GM12891 (cell line): ENCODE results near the gene ZSWIM9.

ENCODE experiments used
- DNase-seq: peaks from one replicate; pipeline ENCODE4 v3.0.0; 2011; ENCODE audit warnings: low spot score; ENCODE audit not compliant: insufficient read length
- FAIRE-seq: peaks from 2 replicates; lab custom pipeline; 2011; peaks lifted over from hg19 to GRCh38; lab: Jason Lieb, UNC
- PAX5 ChIP-seq: IDR thresholded peaks from 2 replicates; pipeline ENCODE4 v1.6.1; 2011; ENCODE audit warnings: low read length, moderate library complexity, mild to moderate bottlenecking; ENCODE audit not compliant: insufficient read depth, severe bottlenecking
- POLR2A ChIP-seq: IDR thresholded peaks from 2 replicates; pipeline ENCODE4 v1.6.1; 2011; ENCODE audit warnings: low read depth, low read length, control low read depth
- POLR2AphosphoS5 ChIP-seq: IDR thresholded peaks from 2 replicates; pipeline ENCODE4 v1.6.1; 2011; ENCODE audit warnings: low read depth, low read length, control low read depth
- POU2F2 ChIP-seq: IDR thresholded peaks from 2 replicates; pipeline ENCODE4 v1.6.1; 2011; ENCODE audit warnings: low read depth, mild to moderate bottlenecking, control low read depth, low read length, moderate library complexity
- SPI1 ChIP-seq: IDR thresholded peaks from 2 replicates; pipeline ENCODE4 v1.6.1; 2011; ENCODE audit warnings: low read depth, low read length, control low read depth
- TAF1 ChIP-seq: IDR thresholded peaks from 2 replicates; pipeline ENCODE4 v1.6.1; 2011; ENCODE audit warnings: low read depth, low read length, control low read depth

The ZSWIM9 gene

GRCh38 chr19:48171710-48172109 is 1.2 kb downstream of the ZSWIM9 start:
- FAIRE-seq (no peak), DNase-seq (no peak)
- TF ChIP-seq POLR2A (no peak), POU2F2 (no peak)

DNA sequence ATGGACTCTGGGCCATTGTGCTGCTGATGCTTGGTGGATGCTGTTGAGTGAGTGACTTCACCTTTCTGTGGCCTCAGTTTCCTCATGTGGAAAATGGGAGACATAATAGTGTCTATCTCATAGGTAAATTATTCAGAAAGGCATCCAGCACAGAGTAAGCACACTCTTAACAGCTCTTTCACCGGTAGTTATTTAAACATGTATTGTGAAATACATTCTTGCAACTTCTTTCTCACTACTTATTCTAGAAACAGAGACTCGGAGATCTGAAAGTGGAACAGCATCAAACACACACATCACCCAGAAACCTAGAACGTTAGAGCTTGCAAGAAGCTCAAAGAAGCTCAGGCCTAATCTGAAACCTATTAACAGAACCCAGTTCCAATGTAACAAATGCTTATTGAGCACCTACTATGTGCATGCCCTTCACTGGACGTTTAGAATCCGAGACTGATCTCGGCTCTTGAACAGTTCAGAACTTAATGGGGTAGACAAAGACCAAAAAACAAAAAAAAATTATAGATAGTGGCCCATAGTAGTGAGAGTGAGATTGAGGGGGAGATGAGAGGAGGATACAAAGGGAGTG is 4.1 kb downstream of the ZSWIM9 start:
- FAIRE-seq (no peak), DNase-seq (no peak)

DNA sequence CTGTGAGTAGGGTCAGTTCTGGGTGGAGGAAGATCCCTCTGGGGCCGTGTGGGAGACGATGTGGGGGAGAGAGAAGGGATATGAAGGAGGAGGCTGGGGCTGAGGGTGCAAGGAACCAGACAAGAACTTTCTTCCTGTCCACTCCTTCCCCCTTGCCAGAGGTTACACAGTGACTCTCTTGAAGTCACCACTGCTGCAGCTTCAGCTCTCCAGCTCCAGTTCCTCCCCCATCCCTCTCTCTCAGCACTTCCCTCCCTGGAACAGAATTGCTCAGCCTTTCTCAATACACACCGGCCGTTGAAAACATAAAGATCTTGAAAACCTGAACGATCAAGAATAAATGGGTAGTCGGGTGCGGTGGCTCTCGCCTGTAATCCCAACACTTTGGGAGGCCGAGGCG is 5.1 kb downstream of the ZSWIM9 start:
- TF ChIP-seq POLR2AphosphoS5 (no peak), SPI1 (no peak), POU2F2 (no peak), TAF1 (no peak), PAX5 (no peak), POLR2A (no peak)
- DNase-seq (no peak), FAIRE-seq (no peak)

More for the DNA sequence above, 4.1 kb downstream of the ZSWIM9 start:
- TF ChIP-seq POU2F2: no peak
- no peak for TF ChIP-seq PAX5
- no peak for TF ChIP-seq POLR2A
- no peak for TF ChIP-seq POLR2AphosphoS5
- no peak for TF ChIP-seq TAF1
- no peak for TF ChIP-seq SPI1

GRCh38 chr19:48176226-48176625 is 5.7 kb downstream of the ZSWIM9 start:
- FAIRE-seq (no peak), DNase-seq (no peak)
- TF ChIP-seq POU2F2: no peak
- no peak for TF ChIP-seq SPI1
- no peak for TF ChIP-seq TAF1
- no peak for TF ChIP-seq POLR2AphosphoS5
- no peak for TF ChIP-seq PAX5
- TF ChIP-seq POLR2A: no peak

DNA sequence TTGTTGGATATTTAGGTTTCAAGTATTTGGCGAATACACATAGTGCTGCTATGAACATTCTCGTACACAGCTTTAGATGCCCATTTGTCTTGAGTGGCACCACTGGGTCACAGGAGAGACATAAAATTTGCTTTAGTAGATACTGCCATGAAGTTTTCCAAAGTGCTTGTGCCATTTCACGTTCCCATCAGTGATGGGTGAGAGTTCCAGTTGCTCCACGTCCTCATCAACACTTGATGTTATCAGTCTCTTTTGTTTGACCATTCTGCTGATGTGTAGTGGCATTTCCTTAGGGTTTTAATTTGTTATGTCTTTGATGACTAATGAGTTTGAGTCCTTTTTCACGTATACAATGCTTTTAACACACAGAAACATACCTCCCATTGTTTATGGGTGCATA is 11.0 kb downstream of the ZSWIM9 start:
- FAIRE-seq (no peak), DNase-seq (no peak)
- TF ChIP-seq POLR2AphosphoS5 (no peak), PAX5 (no peak), POU2F2 (no peak), SPI1 (no peak), TAF1 (no peak), POLR2A (no peak)

DNA sequence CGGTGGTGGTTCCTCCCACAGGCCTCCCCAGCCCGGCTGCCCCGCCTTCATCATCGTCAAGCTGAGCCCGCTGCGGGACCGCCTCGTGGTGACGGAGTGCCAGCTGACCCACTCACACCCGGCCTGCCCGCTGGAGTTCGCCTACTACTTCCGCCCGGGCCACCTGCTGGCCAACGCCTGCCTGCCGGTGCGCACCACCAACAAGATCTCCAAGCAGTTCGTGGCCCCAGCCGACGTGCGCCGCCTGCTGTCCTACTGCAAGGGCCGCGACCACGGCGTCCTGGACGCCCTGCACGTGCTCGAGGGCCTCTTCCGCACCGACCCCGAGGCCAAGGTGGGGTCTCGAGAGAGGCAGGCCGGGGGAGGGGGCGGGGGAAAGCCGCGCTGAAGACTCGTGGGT is 12.0 kb downstream of the ZSWIM9 start:
- FAIRE-seq (no peak), DNase-seq (no peak)
- TF ChIP-seq POLR2AphosphoS5 (no peak), SPI1 (no peak), POU2F2 (no peak), TAF1 (no peak), PAX5 (no peak), POLR2A (no peak)

DNA sequence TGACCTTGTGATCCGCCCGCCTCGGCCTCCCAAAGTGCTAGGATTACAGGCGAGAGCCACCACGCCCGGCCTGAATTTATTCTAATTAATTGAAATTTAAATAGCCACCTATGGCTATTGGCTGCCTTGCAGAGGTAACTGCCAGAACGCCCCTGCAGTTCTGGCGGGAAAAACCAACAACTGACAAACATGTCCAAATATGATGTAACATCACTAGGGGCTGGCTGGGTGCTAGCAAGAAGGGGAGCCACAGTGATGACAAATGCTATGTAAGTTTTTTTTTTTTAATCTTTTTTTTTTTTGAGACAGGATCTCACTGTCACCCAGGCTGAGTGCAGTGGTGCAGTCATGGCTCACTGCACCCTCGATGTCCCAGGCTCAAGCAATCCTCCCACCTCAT is 12.9 kb downstream of the ZSWIM9 start:
- DNase-seq (no peak), FAIRE-seq (no peak)
- TF ChIP-seq PAX5 (no peak), POLR2A (no peak), SPI1 (no peak), TAF1 (no peak), POLR2AphosphoS5 (no peak), POU2F2 (no peak)

GRCh38 chr19:48186015-48186414 is 15.5 kb downstream of the ZSWIM9 start:
- TF ChIP-seq POLR2A: no peak
- no peak for TF ChIP-seq PAX5
- TF ChIP-seq TAF1: no peak
- no peak for TF ChIP-seq POLR2AphosphoS5
- TF ChIP-seq POU2F2: no peak
- TF ChIP-seq SPI1: no peak
- FAIRE-seq (no peak), DNase-seq (no peak)

- DNase-seq (no peak), FAIRE-seq (peak; percentile 64)
- no peak for TF ChIP-seq POU2F2
- no peak for TF ChIP-seq SPI1
- TF ChIP-seq TAF1: no peak
- TF ChIP-seq POLR2AphosphoS5: no peak
- no peak for TF ChIP-seq PAX5
- no peak for TF ChIP-seq POLR2A
Observed at GRCh38 chr19:48186541-48186991, 16.1 kb downstream of the ZSWIM9 start.

- TF ChIP-seq POU2F2: no peak
- TF ChIP-seq PAX5: no peak
- no peak for TF ChIP-seq POLR2A
- TF ChIP-seq POLR2AphosphoS5: no peak
- no peak for TF ChIP-seq SPI1
- no peak for TF ChIP-seq TAF1
- FAIRE-seq: peak; percentile 75
- DNase-seq: no peak
Observed at GRCh38 chr19:48190288-48190884, 19.9 kb downstream of the ZSWIM9 start.

- DNase-seq (no peak), FAIRE-seq (no peak)
- no peak for TF ChIP-seq TAF1
- TF ChIP-seq POLR2AphosphoS5: no peak
- TF ChIP-seq POLR2A: no peak
- TF ChIP-seq SPI1: no peak
- TF ChIP-seq POU2F2: no peak
- TF ChIP-seq PAX5: no peak
Observed at GRCh38 chr19:48190885-48191284, 20.4 kb downstream of the ZSWIM9 start.
